ENCODE data around the gene SYT6. TPM values are rescaled to one million over a fixed set of nuclear protein-coding genes. Genes with fewer than 3 reads are reported as not detected.

Gene SYT6
- total RNA-seq (2014; rRNA removed; shearing (Covaris generic)), result 0.13 TPM in 1 of 2 replicates, not detected in the other
- 0.01 TPM in 1 of 2 replicates, not detected in the other for polyA plus RNA-seq (2015; cell fraction: cytosol; rRNA removed)
- polyA plus RNA-seq (2015; cell fraction: nucleus; rRNA removed), result not detected in 2 replicates

- DNase-seq (ENCODE audit: low read depth, low spot score), result no peak
- in situ Hi-C loops (cut with HindIII; ENCODE audit: low pct_unique_long_range_greater_than_20kb, low sequenced_read_pairs), result no loop called here
These were observed at the start of gene SYT6 for GRCh38 chr1:114153261-114154145. SYT6 (minus strand) TSS chr1:114153869; CDS start chr1:114153772, 97 bp downstream.

- DNase-seq (ENCODE audit: low read depth, low spot score), result no peak
- in situ Hi-C loops (cut with HindIII; ENCODE audit: low pct_unique_long_range_greater_than_20kb, low sequenced_read_pairs), result no loop called here
These were observed 47.8 kb upstream of the SYT6 start for GRCh38 chr1:114201486-114201885.

DNA sequence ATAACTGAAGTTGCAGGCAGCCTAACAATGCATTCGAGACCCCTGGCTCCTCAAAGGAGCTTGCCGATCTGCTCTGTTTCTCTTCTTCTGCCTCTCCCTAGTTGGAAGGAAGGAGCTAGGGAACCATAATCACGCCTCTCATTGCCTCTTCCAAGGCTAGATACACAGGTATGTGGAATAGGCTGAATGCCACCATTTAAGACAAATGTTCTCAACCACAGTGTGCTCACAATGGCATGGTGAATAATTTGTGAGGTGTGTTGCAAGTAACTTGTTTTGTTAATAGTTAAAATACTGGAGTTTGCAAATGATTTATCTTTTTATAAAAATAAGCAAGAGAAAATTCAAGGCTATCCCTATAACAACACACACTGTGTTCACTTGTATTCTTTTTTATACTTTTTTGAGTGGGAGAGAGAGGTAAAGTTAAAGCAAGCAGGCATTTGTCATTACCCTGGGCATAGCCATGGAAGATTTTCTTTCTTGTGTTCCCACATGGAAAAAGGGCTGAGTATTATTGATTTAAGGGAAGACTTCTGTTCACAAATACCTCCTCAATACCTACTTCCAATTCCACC lies 45.4 kb upstream of the SYT6 start:
- in situ Hi-C loops (cut with HindIII; ENCODE audit: low pct_unique_long_range_greater_than_20kb, low sequenced_read_pairs), result no loop called here
- DNase-seq (ENCODE audit: low read depth, low spot score), result no peak

DNA sequence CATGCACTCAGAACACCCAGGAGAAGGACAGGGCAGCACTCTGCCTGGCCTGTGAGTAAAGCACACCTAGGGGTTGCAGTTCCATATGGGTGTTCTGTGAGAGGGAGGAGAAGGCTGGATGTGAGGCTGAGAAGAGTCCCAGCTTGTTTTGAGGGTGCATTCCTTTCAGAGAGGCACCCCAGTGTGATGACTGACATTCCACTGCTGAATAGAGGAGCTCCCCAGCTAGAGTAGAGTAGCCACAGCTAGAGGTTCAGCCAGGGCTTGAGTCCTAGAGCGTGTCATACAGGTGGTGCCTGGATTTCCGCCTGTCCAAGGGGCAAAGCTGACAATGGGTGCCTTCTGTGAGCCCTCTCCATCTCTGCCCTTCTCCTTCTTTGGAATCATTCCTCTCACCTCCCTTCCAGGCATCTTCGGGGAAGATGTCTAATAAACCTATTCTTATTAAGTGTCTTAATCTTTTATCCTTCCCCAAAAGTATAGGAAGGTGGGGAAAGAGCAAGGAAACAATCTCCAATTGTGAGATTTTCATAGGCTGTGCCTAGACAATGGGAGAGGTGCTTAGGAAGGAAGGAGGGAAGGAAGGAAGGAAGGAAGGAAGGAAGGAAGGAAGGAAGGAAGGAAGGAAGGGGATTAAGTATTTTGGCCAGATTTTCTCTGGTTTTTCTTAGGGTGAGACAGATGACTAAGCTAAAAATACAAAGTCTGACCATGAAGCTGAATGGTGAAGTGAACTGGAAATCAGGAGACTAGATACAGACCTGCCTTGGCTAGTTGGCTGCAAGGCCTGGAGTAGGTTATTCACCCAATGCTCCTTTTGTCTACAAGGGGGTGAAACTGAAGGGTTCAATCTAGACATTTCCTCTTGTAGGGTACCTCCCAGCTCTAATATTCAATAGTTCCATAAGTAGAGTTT lies 43.6 kb upstream of the SYT6 start:
- no peak for DNase-seq (ENCODE audit: low read depth, low spot score)
- in situ Hi-C loops (cut with HindIII; ENCODE audit: low pct_unique_long_range_greater_than_20kb, low sequenced_read_pairs), result no loop called here

DNA sequence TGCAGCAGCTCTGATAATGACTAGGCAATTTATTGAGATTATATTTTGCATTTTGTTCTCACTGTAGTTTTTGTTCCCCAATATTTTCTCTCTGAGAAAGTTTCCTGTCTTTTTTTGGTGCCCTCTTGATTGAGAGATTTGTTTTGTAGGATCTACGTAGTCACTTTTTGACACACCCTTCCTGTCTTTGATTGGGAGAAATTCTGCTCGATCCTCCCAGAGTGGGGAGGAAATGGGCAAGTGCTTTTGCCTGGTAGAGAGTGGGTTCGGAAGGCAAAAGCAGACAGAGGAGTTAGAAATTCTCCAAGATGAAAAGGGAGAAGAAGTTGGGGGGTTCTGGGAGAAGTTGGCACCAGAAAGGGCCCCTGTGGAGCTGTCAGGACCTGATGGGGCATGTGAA lies 42.1 kb upstream of the SYT6 start:
- in situ Hi-C loops (cut with HindIII; ENCODE audit: low pct_unique_long_range_greater_than_20kb, low sequenced_read_pairs), result no loop called here
- no peak for DNase-seq (ENCODE audit: low read depth, low spot score)

- no peak for DNase-seq (ENCODE audit: low read depth, low spot score)
- in situ Hi-C loops (cut with HindIII; ENCODE audit: low pct_unique_long_range_greater_than_20kb, low sequenced_read_pairs), result no loop called here
These were observed 38.7 kb upstream of the SYT6 start for GRCh38 chr1:114192328-114192727.

- DNase-seq (ENCODE audit: low read depth, low spot score), result no peak
- in situ Hi-C loops (cut with HindIII; ENCODE audit: low pct_unique_long_range_greater_than_20kb, low sequenced_read_pairs), result no loop called here
These were observed 35.7 kb upstream of the SYT6 start for GRCh38 chr1:114189398-114189797.

- in situ Hi-C loops (cut with HindIII; ENCODE audit: low pct_unique_long_range_greater_than_20kb, low sequenced_read_pairs), result no loop called here
- no peak for DNase-seq (ENCODE audit: low read depth, low spot score)
These were observed 27.7 kb upstream of the SYT6 start for GRCh38 chr1:114181356-114181755.

DNA sequence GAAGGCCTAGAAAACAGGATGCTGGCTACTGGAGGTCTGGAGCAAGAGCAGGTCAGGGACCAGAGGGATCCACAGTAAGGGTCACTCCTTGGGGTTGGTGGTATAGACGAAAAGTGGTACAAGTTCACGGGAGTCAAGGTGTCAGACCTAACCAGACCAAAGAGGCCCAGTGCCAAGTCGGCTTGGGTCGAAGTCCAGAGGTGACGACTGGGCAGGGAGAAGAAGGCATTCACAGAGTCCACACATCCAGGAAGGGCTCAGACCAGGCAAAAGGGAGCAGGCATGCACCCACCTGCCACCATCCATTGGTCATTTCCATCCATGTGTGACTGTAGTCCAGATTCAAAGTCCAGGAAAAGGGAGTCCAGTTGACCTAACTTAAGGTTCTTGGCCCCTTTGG lies 27.1 kb upstream of the SYT6 start:
- DNase-seq (ENCODE audit: low read depth, low spot score), result no peak
- in situ Hi-C loops (cut with HindIII; ENCODE audit: low pct_unique_long_range_greater_than_20kb, low sequenced_read_pairs), result no loop called here

- in situ Hi-C loops (cut with HindIII; ENCODE audit: low pct_unique_long_range_greater_than_20kb, low sequenced_read_pairs), result no loop called here
- DNase-seq (ENCODE audit: low read depth, low spot score), result no peak
These were observed 25.3 kb upstream of the SYT6 start for GRCh38 chr1:114178936-114179335.

DNA sequence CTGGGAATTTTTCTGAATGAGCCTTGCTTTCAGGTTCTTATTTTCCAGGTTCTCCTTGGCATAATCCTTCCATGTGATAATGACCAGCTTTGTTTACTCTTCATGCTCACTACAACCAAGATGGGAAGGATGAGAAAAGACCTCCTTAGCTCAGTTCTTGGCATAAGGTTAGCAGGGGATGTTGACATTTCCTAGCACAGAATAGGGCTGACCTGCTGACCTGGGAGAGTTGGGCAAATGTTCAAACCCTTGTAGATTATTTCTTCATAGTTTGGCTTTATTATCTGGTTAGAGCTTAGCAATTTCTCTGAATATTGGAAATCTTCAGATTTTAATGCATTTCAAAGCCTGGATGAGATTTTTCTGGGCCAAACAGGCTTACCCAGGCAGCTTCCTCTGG lies 23.6 kb upstream of the SYT6 start:
- in situ Hi-C loops (cut with HindIII; ENCODE audit: low pct_unique_long_range_greater_than_20kb, low sequenced_read_pairs), result no loop called here
- DNase-seq (ENCODE audit: low read depth, low spot score), result no peak

GRCh38 chr1:114176366-114176765 lies 22.7 kb upstream of the SYT6 start:
- DNase-seq (ENCODE audit: low read depth, low spot score), result no peak
- in situ Hi-C loops (cut with HindIII; ENCODE audit: low pct_unique_long_range_greater_than_20kb, low sequenced_read_pairs), result no loop called here

GRCh38 chr1:114173680-114174079 lies 20.0 kb upstream of the SYT6 start:
- in situ Hi-C loops (cut with HindIII; ENCODE audit: low pct_unique_long_range_greater_than_20kb, low sequenced_read_pairs), result no loop called here
- DNase-seq (ENCODE audit: low read depth, low spot score), result no peak

- in situ Hi-C loops (cut with HindIII; ENCODE audit: low pct_unique_long_range_greater_than_20kb, low sequenced_read_pairs), result no loop called here
- no peak for DNase-seq (ENCODE audit: low read depth, low spot score)
These were observed 15.8 kb upstream of the SYT6 start for GRCh38 chr1:114169509-114169908.

DNA sequence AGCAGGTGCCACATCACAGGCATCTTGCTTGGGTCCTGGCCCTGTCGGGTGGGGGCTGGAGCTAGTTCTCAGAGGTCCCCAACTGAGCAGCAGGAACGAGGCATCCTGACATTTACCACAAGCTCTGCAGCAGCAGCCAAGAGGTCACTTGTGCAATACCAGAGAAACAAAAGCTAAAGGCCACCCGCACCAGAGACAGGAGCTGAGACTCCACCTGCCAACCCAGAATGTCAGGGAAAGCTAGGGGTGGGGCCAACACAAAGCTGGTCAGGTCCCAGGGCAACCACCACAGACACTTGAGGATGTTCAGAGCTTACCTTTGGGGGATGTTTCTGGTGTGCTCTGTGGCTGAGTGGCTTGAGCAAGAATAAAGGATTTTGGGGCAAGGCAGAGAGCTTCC lies 13.6 kb upstream of the SYT6 start:
- in situ Hi-C loops (cut with HindIII; ENCODE audit: low pct_unique_long_range_greater_than_20kb, low sequenced_read_pairs), result no loop called here
- no peak for DNase-seq (ENCODE audit: low read depth, low spot score)

- in situ Hi-C loops (cut with HindIII; ENCODE audit: low pct_unique_long_range_greater_than_20kb, low sequenced_read_pairs), result no loop called here
- DNase-seq (ENCODE audit: low read depth, low spot score), result no peak
These were observed 11.3 kb upstream of the SYT6 start for GRCh38 chr1:114164840-114165543.

- no peak for DNase-seq (ENCODE audit: low read depth, low spot score)
- in situ Hi-C loops (cut with HindIII; ENCODE audit: low pct_unique_long_range_greater_than_20kb, low sequenced_read_pairs), result no loop called here
These were observed 6.3 kb upstream of the SYT6 start for GRCh38 chr1:114159941-114160340.

Data from SK-MEL-5 (cell line).